HepG2 (cell line): ENCODE measurements around the gene ACOXL. TPM values are rescaled to one million over a fixed set of nuclear protein-coding genes. Genes with fewer than 3 reads are reported as not detected.

Experiments
- ATF7-NPFF ChIP-seq: sonication (generic); formaldehyde crosslinking; IDR thresholded peaks from 2 replicates; pipeline ENCODE4 v1.8.1; 2023; ENCODE audit warnings: mild to moderate bottlenecking, low read depth, missing genetic modification reagents, moderate library complexity
- HOXA7 ChIP-seq: sonication (generic); formaldehyde crosslinking; IDR thresholded peaks from 2 replicates; pipeline ENCODE4 v1.8.1; 2022; ENCODE audit warnings: mild to moderate bottlenecking, missing genetic modification reagents, moderate library complexity
- IRX3 ChIP-seq: sonication (generic); formaldehyde crosslinking; IDR thresholded peaks from 2 replicates; pipeline ENCODE4 v1.8.1; 2023; ENCODE audit warnings: mild to moderate bottlenecking, low read depth, missing genetic modification reagents, borderline replicate concordance
- ISL2 ChIP-seq: sonication (generic); formaldehyde crosslinking; IDR thresholded peaks from 2 replicates; pipeline ENCODE4 v1.5.0; 2020; ENCODE audit warnings: missing genetic modification reagents
- KLF16 ChIP-seq, 2 experiments: sonication (generic) in 1 of 2; formaldehyde crosslinking in 1 of 2; IDR thresholded peaks; 2 replicates each; pipeline versions ENCODE4 v1.6.1 to v1.8.0; 2016 to 2023; ENCODE audit warnings: missing genetic modification reagents in 2 of 2, missing compliant biosample characterization in 1 of 2
- MED8 ChIP-seq: sonication (generic); formaldehyde crosslinking; IDR thresholded peaks from 2 replicates; pipeline ENCODE4 v1.8.1; 2023; ENCODE audit warnings: mild to moderate bottlenecking, missing genetic modification reagents; ENCODE audit not compliant: insufficient replicate concordance
- REPIN1 ChIP-seq: sonication (generic); formaldehyde crosslinking; IDR thresholded peaks from 2 replicates; pipeline ENCODE4 v1.8.0; 2022; ENCODE audit warnings: missing genetic modification reagents, low read depth, mild to moderate bottlenecking, borderline replicate concordance
- RFXAP ChIP-seq: sonication (generic); formaldehyde crosslinking; IDR thresholded peaks from 2 replicates; pipeline ENCODE4 v1.4.0; 2020; ENCODE audit warnings: missing genetic modification reagents, borderline replicate concordance
- SIX4 ChIP-seq: sonication (generic); formaldehyde crosslinking; IDR thresholded peaks from 2 replicates; pipeline ENCODE4 v1.4.0; 2020; ENCODE audit warnings: missing genetic modification reagents
- THAP11 ChIP-seq: IDR thresholded peaks from 2 replicates; pipeline ENCODE4 v1.6.1; 2016; ENCODE audit warnings: missing biosample characterization, missing genetic modification reagents
- ZFP36L1 ChIP-seq: sonication (generic); formaldehyde crosslinking; IDR thresholded peaks from 2 replicates; pipeline ENCODE4 v1.8.0; 2022; ENCODE audit warnings: mild to moderate bottlenecking, missing genetic modification reagents, moderate library complexity
- ZNF230 ChIP-seq: sonication (generic); formaldehyde crosslinking; IDR thresholded peaks from 2 replicates; pipeline ENCODE4 v1.4.0; 2020; ENCODE audit warnings: mild to moderate bottlenecking, missing genetic modification reagents
- ZNF274 ChIP-seq: sonication (generic); formaldehyde crosslinking; IDR thresholded peaks from 2 replicates; pipeline ENCODE4 v1.5.1; 2020; ENCODE audit warnings: mild to moderate bottlenecking, missing genetic modification reagents
- ZNF724P ChIP-seq: sonication (generic); formaldehyde crosslinking; IDR thresholded peaks from 2 replicates; pipeline ENCODE4 v1.8.0; 2022; ENCODE audit warnings: missing genetic modification reagents, borderline replicate concordance
- ZNF768 ChIP-seq: sonication (generic); formaldehyde crosslinking; IDR thresholded peaks from 2 replicates; pipeline ENCODE4 v1.4.0; 2020; ENCODE audit warnings: missing genetic modification reagents
- ZSCAN20 ChIP-seq: sonication (generic); formaldehyde crosslinking; IDR thresholded peaks from 2 replicates; pipeline ENCODE4 v1.4.0; 2020; ENCODE audit warnings: missing genetic modification reagents, mild to moderate bottlenecking, borderline replicate concordance
- polyA plus RNA-seq, 8 experiments: library from polyadenylated mRNA; depleted of rRNA in 3 of 8; stranded (reverse) in 7 of 8; unstranded in 1 of 8; fragments of >200 nt; fragmentation: Illumina TruSeq in 4 of 8; extraction: Trizol in 4 of 8; gene quantifications; 2 replicates each; pipeline versions ENCODE4 v1.2.1 to v1.2.3, GENCODE V29; 2011 to 2016; ENCODE audit warnings: low read depth in 4 of 8, missing spikeins in 1 of 8, mixed read lengths in 1 of 8; ENCODE audit not compliant: insufficient read depth in 1 of 8
- total RNA-seq, 5 experiments: library from RNA; depleted of rRNA; stranded (reverse); fragments of >200 nt; fragmentation: Illumina TruSeq; extraction: Trizol; gene quantifications; 2 replicates each; pipeline ENCODE4 v1.2.3, GENCODE V29; 2016; ENCODE audit warnings: low read depth in 1 of 5
- TF ChIP-seq, protein P1 (sequence below): sonication (generic); formaldehyde crosslinking; IDR thresholded peaks from 2 replicates; pipeline ENCODE4 v1.4.0; 2020; ENCODE audit warnings: missing genetic modification reagents
- TF ChIP-seq, protein P2 (sequence below): sonication (generic); formaldehyde crosslinking; IDR thresholded peaks from 2 replicates; pipeline ENCODE4 v1.5.0; 2020; ENCODE audit warnings: mild to moderate bottlenecking, missing genetic modification reagents
- TF ChIP-seq, protein P3 (sequence below): sonication (generic); formaldehyde crosslinking; IDR thresholded peaks from 2 replicates; pipeline ENCODE4 v1.4.0; 2020; ENCODE audit warnings: missing genetic modification reagents, borderline replicate concordance
- TF ChIP-seq, protein P4 (sequence below): sonication (generic); formaldehyde crosslinking; IDR thresholded peaks from 2 replicates; pipeline ENCODE4 v1.4.0; 2020; ENCODE audit warnings: missing genetic modification reagents
- TF ChIP-seq, protein P5 (sequence below): sonication (generic); formaldehyde crosslinking; IDR thresholded peaks from 2 replicates; pipeline ENCODE4 v1.4.0; 2020; ENCODE audit warnings: missing genetic modification reagents, borderline replicate concordance

ACOXL gene
- total and polyA plus RNA-seq, 2 of the 13 experiments (the other 11 are each of a cell fraction or from before 2014, with no cell fraction given) = not detected

DNA sequence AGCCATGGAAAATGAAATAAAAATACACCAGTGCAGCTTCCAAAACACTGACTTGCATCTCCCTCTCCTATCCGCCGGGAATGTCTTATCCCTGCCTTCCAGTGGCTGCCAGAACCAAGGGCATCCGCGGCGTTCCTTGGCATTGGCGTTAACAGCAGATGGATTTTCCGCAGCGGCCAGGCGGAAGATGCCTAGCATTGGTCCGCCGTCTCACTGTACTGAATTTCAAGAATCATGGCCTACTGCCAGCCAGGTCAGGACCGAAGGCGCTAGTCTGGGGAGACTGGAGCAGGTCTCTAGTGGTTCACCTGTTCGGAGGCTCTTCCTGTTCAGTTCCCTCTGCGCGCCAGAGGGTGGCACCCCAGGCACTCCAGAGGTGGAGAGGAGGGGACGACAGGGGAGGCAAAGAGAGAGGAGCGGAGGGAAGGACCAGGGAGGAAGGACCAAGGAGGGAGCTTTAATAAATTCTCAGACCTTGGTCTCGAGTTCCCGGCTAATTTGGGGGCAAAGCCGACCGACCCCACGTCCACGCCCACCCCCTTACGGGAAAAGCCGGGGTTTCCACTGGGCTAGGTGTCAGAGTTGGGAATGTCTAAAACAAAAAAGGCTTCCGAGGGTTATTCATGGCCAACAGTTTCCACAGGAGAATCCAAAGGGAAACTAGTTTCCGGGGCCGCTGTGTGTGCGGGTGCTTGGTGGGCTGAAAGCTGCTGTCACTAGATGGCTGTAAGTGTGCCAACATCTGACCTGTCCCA, 384.6 kb downstream of the ACOXL start (continued):
- TF ChIP-seq, protein P1, sequence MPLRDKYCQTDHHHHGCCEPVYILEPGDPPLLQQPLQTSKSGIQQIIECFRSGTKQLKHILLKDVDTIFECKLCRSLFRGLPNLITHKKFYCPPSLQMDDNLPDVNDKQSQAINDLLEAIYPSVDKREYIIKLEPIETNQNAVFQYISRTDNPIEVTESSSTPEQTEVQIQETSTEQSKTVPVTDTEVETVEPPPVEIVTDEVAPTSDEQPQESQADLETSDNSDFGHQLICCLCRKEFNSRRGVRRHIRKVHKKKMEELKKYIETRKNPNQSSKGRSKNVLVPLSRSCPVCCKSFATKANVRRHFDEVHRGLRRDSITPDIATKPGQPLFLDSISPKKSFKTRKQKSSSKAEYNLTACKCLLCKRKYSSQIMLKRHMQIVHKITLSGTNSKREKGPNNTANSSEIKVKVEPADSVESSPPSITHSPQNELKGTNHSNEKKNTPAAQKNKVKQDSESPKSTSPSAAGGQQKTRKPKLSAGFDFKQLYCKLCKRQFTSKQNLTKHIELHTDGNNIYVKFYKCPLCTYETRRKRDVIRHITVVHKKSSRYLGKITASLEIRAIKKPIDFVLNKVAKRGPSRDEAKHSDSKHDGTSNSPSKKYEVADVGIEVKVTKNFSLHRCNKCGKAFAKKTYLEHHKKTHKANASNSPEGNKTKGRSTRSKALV (CRISPR knock-in tag) = no peak
- TF ChIP-seq THAP11 = peak; percentile 57; the same call in 1 of the 2 replicates
- TF ChIP-seq ATF7-NPFF = no peak
- TF ChIP-seq REPIN1 = no peak; the same call in 1 of the 2 replicates
- TF ChIP-seq KLF16 (CRISPR knock-in tag; IDR thresholded peaks at IDR 0.05) = peak in 1 of 2 experiments; percentile 68; a peak in 1 of 4 replicates
- TF ChIP-seq RFXAP (CRISPR knock-in tag) = no peak
- TF ChIP-seq IRX3 (CRISPR knock-in tag) = 0 out of 2 replicates have a peak, but pooled peaks have one; percentile 38
- TF ChIP-seq, protein P2, sequence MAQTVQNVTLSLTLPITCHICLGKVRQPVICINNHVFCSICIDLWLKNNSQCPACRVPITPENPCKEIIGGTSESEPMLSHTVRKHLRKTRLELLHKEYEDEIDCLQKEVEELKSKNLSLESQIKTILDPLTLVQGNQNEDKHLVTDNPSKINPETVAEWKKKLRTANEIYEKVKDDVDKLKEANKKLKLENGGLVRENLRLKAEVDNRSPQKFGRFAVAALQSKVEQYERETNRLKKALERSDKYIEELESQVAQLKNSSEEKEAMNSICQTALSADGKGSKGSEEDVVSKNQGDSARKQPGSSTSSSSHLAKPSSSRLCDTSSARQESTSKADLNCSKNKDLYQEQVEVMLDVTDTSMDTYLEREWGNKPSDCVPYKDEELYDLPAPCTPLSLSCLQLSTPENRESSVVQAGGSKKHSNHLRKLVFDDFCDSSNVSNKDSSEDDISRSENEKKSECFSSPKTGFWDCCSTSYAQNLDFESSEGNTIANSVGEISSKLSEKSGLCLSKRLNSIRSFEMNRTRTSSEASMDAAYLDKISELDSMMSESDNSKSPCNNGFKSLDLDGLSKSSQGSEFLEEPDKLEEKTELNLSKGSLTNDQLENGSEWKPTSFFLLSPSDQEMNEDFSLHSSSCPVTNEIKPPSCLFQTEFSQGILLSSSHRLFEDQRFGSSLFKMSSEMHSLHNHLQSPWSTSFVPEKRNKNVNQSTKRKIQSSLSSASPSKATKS (CRISPR knock-in tag) = no peak
- TF ChIP-seq SIX4 (CRISPR knock-in tag) = no peak
- no peak for TF ChIP-seq ZFP36L1 (CRISPR knock-in tag)
- no peak for TF ChIP-seq ZSCAN20 (CRISPR knock-in tag)
- TF ChIP-seq ZNF274 (CRISPR knock-in tag) = no peak
- TF ChIP-seq HOXA7 (CRISPR knock-in tag) = no peak
- 0 out of 2 replicates have a peak, but pooled peaks have one; percentile 19 for TF ChIP-seq ZNF768 (CRISPR knock-in tag)
- TF ChIP-seq ISL2 (CRISPR knock-in tag) = no peak
- TF ChIP-seq, protein P3, sequence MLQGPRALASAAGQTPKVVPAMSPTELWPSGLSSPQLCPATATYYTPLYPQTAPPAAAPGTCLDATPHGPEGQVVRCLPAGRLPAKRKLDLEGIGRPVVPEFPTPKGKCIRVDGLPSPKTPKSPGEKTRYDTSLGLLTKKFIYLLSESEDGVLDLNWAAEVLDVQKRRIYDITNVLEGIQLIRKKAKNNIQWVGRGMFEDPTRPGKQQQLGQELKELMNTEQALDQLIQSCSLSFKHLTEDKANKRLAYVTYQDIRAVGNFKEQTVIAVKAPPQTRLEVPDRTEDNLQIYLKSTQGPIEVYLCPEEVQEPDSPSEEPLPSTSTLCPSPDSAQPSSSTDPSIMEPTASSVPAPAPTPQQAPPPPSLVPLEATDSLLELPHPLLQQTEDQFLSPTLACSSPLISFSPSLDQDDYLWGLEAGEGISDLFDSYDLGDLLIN (CRISPR knock-in tag) = no peak
- no peak for TF ChIP-seq ZNF724P (CRISPR knock-in tag)
- TF ChIP-seq MED8 = no peak
- TF ChIP-seq, protein P4, sequence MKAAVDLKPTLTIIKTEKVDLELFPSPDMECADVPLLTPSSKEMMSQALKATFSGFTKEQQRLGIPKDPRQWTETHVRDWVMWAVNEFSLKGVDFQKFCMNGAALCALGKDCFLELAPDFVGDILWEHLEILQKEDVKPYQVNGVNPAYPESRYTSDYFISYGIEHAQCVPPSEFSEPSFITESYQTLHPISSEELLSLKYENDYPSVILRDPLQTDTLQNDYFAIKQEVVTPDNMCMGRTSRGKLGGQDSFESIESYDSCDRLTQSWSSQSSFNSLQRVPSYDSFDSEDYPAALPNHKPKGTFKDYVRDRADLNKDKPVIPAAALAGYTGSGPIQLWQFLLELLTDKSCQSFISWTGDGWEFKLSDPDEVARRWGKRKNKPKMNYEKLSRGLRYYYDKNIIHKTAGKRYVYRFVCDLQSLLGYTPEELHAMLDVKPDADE = no peak
- TF ChIP-seq ZNF230 (CRISPR knock-in tag) = no peak
- TF ChIP-seq, protein P5, sequence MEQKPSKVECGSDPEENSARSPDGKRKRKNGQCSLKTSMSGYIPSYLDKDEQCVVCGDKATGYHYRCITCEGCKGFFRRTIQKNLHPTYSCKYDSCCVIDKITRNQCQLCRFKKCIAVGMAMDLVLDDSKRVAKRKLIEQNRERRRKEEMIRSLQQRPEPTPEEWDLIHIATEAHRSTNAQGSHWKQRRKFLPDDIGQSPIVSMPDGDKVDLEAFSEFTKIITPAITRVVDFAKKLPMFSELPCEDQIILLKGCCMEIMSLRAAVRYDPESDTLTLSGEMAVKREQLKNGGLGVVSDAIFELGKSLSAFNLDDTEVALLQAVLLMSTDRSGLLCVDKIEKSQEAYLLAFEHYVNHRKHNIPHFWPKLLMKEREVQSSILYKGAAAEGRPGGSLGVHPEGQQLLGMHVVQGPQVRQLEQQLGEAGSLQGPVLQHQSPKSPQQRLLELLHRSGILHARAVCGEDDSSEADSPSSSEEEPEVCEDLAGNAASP (CRISPR knock-in tag) = peak; percentile 51; the same call in 1 of the 2 replicates
